ENCODE results near the gene DNM2. TPM values are rescaled to one million over a fixed set of nuclear protein-coding genes. Genes with fewer than 3 reads are reported as not detected.

The DNM2 gene
- total RNA-seq, 3 donors from 2014 or later = 318 to 602 (median 562) TPM

DNA sequence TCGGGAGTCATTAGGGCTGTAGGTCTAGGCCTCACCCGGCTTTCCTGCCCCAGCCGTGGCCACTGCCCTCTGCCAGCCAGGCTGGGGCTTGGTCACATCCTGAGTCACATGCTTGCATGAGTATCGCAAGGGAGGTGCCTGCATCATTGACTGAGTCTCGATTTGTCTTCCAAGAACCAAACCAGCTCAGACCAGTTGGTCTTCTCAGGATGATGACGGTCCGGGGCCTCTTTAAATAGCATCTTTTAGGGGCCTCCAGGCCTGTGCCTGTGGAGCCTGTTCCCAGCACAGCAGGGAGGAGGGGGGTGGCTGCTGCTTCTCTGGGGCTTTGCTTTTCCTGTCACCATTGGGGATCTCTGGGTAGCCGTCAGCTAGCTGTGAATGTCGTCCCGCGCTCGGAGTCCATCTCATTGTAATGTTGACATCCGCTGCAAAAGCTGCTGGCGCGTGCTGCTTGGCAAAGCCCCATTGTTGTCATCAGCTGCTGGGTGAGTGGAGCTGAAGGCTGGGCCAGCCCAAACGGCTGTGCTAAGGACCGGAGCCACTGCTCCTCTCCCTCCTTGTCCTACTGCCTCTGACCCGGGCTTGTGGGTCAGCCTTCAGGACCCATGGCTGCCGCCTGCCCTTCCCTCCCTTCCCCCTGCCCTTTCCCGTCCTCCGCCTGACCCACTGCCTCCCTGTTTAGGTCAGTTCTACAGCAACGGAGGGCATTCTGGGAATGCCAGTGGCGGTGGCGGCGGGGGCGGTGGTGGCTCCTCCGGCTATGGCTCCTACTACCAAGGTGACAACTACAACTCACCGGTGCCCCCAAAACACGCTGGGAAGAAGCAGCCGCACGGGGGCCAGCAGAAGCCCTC, 31.0 kb upstream of the DNM2 start:
- H3K4me3 ChIP-seq = no peak overlapping the region
- intact Hi-C loops (cut with DNase I, micrococcal nuclease) = no loop called here
- no peaks in the 10 kb centered on the region for H3K9me3 ChIP-seq
- DNase-seq = no peak
- TF ChIP-seq, protein P1, sequence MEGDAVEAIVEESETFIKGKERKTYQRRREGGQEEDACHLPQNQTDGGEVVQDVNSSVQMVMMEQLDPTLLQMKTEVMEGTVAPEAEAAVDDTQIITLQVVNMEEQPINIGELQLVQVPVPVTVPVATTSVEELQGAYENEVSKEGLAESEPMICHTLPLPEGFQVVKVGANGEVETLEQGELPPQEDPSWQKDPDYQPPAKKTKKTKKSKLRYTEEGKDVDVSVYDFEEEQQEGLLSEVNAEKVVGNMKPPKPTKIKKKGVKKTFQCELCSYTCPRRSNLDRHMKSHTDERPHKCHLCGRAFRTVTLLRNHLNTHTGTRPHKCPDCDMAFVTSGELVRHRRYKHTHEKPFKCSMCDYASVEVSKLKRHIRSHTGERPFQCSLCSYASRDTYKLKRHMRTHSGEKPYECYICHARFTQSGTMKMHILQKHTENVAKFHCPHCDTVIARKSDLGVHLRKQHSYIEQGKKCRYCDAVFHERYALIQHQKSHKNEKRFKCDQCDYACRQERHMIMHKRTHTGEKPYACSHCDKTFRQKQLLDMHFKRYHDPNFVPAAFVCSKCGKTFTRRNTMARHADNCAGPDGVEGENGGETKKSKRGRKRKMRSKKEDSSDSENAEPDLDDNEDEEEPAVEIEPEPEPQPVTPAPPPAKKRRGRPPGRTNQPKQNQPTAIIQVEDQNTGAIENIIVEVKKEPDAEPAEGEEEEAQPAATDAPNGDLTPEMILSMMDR (IDR thresholded peaks at IDR 0.05) = no peak
- H3K36me3 ChIP-seq (ENCODE audit: low read depth) = peaks cover 17% of the 10 kb centered on the region
- H3K4me1 ChIP-seq (ENCODE audit: low read depth) = no peaks in the 10 kb centered on the region
- no peak for ATAC-seq

DNA sequence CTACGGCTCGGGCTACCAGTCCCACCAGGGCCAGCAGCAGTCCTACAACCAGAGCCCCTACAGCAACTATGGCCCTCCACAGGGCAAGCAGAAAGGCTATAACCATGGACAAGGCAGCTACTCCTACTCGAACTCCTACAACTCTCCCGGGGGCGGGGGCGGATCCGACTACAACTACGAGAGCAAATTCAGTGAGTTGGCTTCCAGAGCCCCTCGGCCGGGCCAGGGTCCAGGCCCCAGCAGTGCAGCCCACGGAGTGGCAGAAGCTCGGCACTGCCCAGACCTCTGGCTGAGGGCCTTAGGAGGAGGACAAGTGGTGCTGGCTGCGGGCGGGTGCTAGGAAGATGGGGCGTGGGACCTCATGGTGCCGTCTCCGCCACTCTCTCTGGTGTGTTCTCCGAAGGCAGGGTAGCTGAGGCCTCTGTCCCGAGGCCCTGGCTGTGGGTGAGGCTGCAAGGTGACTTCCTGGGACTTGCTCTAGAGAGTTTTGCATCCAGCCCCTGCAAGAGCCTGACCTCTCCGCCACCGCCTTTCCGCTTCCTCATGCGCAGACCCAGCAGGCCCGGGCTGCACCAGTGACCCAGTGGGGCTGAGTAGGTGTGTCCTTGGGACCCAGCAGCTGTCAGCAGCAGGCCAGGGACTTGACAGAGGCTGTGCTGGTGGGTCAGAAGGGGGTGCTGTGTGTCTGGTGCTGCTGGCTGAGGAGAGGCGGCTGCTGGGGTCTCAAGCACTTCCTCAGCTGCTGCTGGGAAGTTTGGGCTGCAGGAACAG, 30.2 kb upstream of the DNM2 start:
- Histone ChIP-seq H3K4me3 (no peak overlapping the region), H3K9me3 (no peaks in the 10 kb centered on the region), H3K36me3 (ENCODE audit: low read depth) (peaks cover 17% of the 10 kb centered on the region), H3K4me1 (ENCODE audit: low read depth) (no peaks in the 10 kb centered on the region)
- no peak for ATAC-seq
- no peak for DNase-seq
- TF ChIP-seq, protein P1 (IDR thresholded peaks at IDR 0.05) = no peak
- intact Hi-C loops (cut with DNase I, micrococcal nuclease) = no loop called here

DNA sequence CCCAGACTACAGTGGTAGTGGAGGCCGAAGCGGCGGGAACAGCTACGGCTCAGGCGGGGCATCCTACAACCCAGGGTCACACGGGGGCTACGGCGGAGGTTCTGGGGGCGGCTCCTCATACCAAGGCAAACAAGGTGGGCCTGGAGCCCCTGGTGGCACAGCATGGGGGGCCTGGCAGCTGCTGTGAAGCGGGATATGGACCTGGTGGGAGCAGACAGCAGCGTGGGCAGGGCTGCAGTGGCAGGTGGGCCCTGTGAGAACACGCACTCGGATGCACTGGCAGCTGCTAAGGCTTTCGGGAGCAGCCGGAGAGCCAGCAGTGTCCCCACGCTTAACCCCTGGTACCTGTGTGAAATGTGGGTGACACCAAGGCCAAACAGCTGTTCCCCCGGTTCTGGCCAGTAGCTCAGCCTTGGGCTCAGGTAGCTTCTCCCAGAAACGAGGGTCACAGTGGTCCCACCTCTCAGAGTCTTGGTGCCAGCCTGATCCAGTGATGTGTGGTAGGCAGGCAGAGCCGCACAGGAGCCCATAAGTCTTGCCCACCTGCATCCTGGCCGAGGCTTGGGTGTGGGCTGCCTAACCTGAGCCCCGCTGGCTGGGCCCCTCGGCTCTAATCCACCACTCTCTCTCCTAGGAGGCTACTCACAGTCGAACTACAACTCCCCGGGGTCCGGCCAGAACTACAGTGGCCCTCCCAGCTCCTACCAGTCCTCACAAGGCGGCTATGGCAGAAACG, 29.2 kb upstream of the DNM2 start:
- Histone ChIP-seq H3K9me3 (no peaks in the 10 kb centered on the region), H3K4me3 (no peak overlapping the region), H3K4me1 (ENCODE audit: low read depth) (no peaks in the 10 kb centered on the region), H3K36me3 (ENCODE audit: low read depth) (peaks cover 10% of the 10 kb centered on the region)
- TF ChIP-seq, protein P1 (IDR thresholded peaks at IDR 0.05) = no peak
- DNase-seq (no peak), ATAC-seq (no peak)
- intact Hi-C loops (cut with DNase I, micrococcal nuclease) = no loop called here

DNA sequence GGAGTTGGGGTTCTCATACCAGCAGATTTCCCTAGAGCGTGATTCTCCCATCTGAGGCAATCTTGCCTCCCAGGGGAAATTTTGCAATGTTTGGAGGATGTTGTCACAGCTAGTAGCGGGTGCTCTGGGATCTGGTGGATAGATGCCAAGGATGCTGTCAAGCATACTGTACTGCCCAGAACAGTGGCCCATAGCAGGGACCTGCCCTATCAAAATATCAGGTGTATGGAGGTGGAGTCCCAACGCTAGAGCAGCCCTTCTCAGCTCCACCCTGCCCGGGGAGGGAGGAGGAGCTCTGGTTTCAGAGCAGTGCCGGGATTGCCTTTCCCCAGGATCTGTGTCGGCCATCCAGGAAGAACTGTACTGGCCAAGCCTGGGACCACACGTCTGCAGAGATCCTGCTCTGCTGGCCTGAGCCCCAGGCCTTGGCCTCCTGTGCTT, 27.5 kb upstream of the DNM2 start:
- H3K9me3 ChIP-seq = no peaks in the 10 kb centered on the region
- DNase-seq (no peak), ATAC-seq (peak; percentile 10)
- peaks cover 3% of the 10 kb centered on the region for H3K4me1 ChIP-seq (ENCODE audit: low read depth)
- H3K36me3 ChIP-seq (ENCODE audit: low read depth) = no peaks in the 10 kb centered on the region
- intact Hi-C loops (cut with DNase I, micrococcal nuclease) = no loop called here
- H3K4me3 ChIP-seq = no peak overlapping the region
- TF ChIP-seq, protein P1 (IDR thresholded peaks at IDR 0.05) = no peak

DNA sequence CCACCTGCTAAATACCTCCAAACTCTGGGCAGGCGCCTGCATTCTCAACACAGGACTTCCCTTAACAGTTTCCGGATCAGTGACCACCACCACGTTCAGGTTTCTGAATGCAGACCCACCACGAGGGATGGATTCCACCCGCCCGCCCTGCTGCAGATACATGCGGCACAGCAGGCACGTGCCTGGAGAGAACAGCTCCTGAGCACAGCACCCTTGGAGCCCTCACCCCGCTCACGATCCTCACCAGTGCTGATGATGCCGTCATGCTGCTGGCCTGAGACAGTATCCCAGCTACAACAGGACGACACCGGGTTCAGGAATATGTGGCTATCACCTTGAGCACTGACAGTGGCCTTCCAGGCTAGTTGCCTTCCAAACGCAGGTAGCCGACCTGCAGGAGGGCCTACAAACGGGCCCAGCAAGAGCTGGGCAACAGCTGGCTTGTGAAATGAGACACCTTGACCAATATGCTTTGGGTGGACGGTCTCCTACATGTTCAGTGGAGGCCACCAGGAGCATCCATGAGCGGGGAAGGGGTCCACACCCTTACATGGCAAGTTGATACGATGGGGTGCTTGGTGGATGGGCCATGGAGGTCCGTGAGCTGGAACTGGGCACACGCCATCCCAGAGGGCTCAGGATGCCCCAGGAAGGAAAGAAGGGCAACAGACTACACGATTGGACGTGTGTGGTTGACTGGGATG, 26.5 kb upstream of the DNM2 start:
- intact Hi-C loops (cut with DNase I, micrococcal nuclease) = no loop called here
- DNase-seq (no peak), ATAC-seq (no peak)
- H3K4me1 ChIP-seq (ENCODE audit: low read depth) = peaks cover 11% of the 10 kb centered on the region
- H3K9me3 ChIP-seq = no peaks in the 10 kb centered on the region
- no peak overlapping the region for H3K4me3 ChIP-seq
- H3K36me3 ChIP-seq (ENCODE audit: low read depth) = no peaks in the 10 kb centered on the region
- TF ChIP-seq, protein P1 (IDR thresholded peaks at IDR 0.05) = no peak

Data from mucosa of descending colon (tissue), 3 donors.